IMR-90 (cell line): ENCODE measurements around the gene SERPINA5.

Experiments
- CEBPB ChIP-seq: IDR thresholded peaks from 2 replicates; pipeline ENCODE4 v1.6.1; 2012; ENCODE audit warnings: low read depth, low read length, improper control_type of control experiment
- ELK1 ChIP-seq: fragments of 150-350 bp; IDR thresholded peaks from 2 replicates; pipeline ENCODE4 v1.6.1; 2016; ENCODE audit warnings: low read depth, mild to moderate bottlenecking, low read length, moderate library complexity, borderline replicate concordance
- MAFK ChIP-seq: IDR thresholded peaks from 2 replicates; pipeline ENCODE4 v1.6.1; 2012; ENCODE audit warnings: low read depth, low read length, improper control_type of control experiment
- POLR2A ChIP-seq: IDR thresholded peaks from 2 replicates; pipeline ENCODE4 v1.6.1; 2012; ENCODE audit warnings: mild to moderate bottlenecking, low read depth, low read length
- RAD21 ChIP-seq: IDR thresholded peaks from 2 replicates; pipeline ENCODE4 v1.6.1; 2012; ENCODE audit warnings: low read length, improper control_type of control experiment
- TF ChIP-seq, protein P1 (sequence below): conservative IDR thresholded peaks from 2 replicates; pipeline ENCODE4 v1.5.1; 2012; ENCODE audit warnings: mild to moderate bottlenecking, low read depth, low read length, improper control_type of control experiment

DNA sequence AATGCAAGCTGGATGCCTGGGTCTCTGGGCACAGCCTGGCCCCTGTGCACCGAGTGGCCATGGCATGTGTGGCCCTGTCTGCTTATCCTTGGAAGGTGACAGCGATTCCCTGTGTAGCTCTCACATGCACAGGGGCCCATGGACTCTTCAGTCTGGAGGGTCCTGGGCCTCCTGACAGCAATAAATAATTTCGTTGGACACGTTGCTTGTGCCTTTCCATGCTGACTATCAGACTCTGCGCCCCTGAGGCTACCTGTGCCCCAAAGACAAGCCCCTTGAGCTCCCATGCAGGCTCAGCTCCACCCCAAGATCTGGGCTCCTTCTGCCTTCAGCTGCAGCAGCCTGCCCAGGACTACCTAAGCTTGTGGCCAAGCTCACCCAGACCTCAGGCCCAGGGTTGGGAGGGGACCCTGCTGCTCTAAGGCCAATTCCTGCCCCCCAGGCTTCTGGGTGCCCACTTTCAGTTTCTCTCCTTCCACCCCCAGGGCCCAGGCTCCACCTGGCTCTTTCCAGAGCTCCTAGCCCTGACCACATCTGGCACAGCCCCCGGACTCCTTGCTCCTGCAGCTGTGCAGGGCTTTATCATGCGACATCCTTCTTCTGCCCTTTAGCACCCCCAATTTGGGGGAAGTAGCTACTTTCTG lies 42.8 kb downstream of the SERPINA5 start:
- TF ChIP-seq, protein P1, sequence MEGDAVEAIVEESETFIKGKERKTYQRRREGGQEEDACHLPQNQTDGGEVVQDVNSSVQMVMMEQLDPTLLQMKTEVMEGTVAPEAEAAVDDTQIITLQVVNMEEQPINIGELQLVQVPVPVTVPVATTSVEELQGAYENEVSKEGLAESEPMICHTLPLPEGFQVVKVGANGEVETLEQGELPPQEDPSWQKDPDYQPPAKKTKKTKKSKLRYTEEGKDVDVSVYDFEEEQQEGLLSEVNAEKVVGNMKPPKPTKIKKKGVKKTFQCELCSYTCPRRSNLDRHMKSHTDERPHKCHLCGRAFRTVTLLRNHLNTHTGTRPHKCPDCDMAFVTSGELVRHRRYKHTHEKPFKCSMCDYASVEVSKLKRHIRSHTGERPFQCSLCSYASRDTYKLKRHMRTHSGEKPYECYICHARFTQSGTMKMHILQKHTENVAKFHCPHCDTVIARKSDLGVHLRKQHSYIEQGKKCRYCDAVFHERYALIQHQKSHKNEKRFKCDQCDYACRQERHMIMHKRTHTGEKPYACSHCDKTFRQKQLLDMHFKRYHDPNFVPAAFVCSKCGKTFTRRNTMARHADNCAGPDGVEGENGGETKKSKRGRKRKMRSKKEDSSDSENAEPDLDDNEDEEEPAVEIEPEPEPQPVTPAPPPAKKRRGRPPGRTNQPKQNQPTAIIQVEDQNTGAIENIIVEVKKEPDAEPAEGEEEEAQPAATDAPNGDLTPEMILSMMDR = no peak
- TF ChIP-seq MAFK (no peak), POLR2A (no peak), CEBPB (no peak), RAD21 (no peak), ELK1 (no peak)
